GM21786 (cell line): ENCODE measurements around the gene PALLD.

Experiments used
- ATAC-seq: cut with Tn5 transposase; IDR thresholded peaks from one replicate; pipeline ENCODE4 v1.9.1; 2021; ENCODE audit not compliant: unreplicated experiment

The PALLD gene

GRCh38 chr4:168666531-168666930, 169.7 kb downstream of the PALLD start:
- ATAC-seq: no peak

- ATAC-seq: no peak
Measured at GRCh38 chr4:168667376-168667775, 170.5 kb downstream of the PALLD start.

- ATAC-seq: no peak
Measured at GRCh38 chr4:168667921-168668320, 171.1 kb downstream of the PALLD start.

- ATAC-seq: no peak
Measured at GRCh38 chr4:168673476-168673875, 176.6 kb downstream of the PALLD start.

GRCh38 chr4:168674077-168674747, 177.4 kb downstream of the PALLD start:
- ATAC-seq: no peak

- no peak for ATAC-seq
Measured at GRCh38 chr4:168674866-168675265, 178.0 kb downstream of the PALLD start.

- no peak for ATAC-seq
Measured at GRCh38 chr4:168677063-168677462, 180.2 kb downstream of the PALLD start.

GRCh38 chr4:168677879-168678278, 181.0 kb downstream of the PALLD start:
- no peak for ATAC-seq

GRCh38 chr4:168678751-168679366, 182.0 kb downstream of the PALLD start:
- no peak for ATAC-seq

- no peak for ATAC-seq
Measured at GRCh38 chr4:168679397-168679796, 182.5 kb downstream of the PALLD start.

GRCh38 chr4:168679819-168680218, 183.0 kb downstream of the PALLD start:
- no peak for ATAC-seq

GRCh38 chr4:168682898-168683500, 186.1 kb downstream of the PALLD start:
- ATAC-seq: no peak

GRCh38 chr4:168683595-168683994, 186.7 kb downstream of the PALLD start:
- ATAC-seq: no peak

- ATAC-seq: peak; percentile 97
Measured at GRCh38 chr4:168685136-168685809, 188.4 kb downstream of the PALLD start.

GRCh38 chr4:168688584-168688983, 191.7 kb downstream of the PALLD start:
- no peak for ATAC-seq

- no peak for ATAC-seq
Measured at GRCh38 chr4:168689791-168690190, 192.9 kb downstream of the PALLD start.

- no peak for ATAC-seq
Measured at GRCh38 chr4:168690199-168690598, 193.3 kb downstream of the PALLD start.

GRCh38 chr4:168691631-168692369, 194.9 kb downstream of the PALLD start:
- ATAC-seq: no peak

GRCh38 chr4:168693750-168694490, 197.1 kb downstream of the PALLD start:
- no peak for ATAC-seq

- no peak for ATAC-seq
Measured at GRCh38 chr4:168694667-168695066, 197.8 kb downstream of the PALLD start.
